ENCODE data around the gene SNAI3. TPM values are rescaled to one million over a fixed set of nuclear protein-coding genes. Genes with fewer than 3 reads are reported as not detected.
"Not testable (repeated sequence)": the region's sequence is repeated elsewhere in the genome, so short reads cannot be mapped to it uniquely, and the experiment has no call there.

Gene SNAI3
- total RNA-seq, 1 experiment from 2014 or later: 9.1 TPM

DNA sequence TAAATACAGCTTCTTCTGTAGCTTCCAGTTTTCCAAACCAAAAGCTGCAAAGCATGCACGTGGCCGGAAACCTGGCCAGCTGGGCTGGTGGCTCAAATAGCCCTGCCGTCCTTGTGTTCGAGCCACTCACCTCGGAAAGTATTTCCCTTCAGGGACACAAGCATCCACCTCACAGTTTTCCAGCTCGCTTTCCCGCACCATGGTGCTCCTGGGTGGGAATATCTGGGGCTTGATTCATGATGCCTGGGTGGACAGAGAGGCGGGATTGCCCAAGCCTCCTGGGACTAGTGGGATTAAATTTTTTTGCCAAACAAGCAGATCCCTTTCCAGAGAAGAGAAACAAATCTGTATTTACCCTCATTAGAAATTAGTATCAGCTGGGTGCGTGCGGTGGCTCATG lies 16.3 kb downstream of the SNAI3 start:
- H3K4me3 Mint-ChIP-seq: no peak overlapping the region
- H3K36me3 Mint-ChIP-seq: peaks cover 12% of the 10 kb centered on the region
- DNase-seq (ENCODE audit: low spot score): no peak
- peaks cover 4% of the 10 kb centered on the region for H3K4me1 Mint-ChIP-seq
- H3K27me3 Mint-ChIP-seq (ENCODE audit: low read depth): no peaks in the 10 kb centered on the region
- POLR2A ChIA-PET: interaction anchor here (1.0 kb wide), 1 partner anchor 7 kb away, joined by 3 read pairs; the partner anchor contains the start of gene MVD
- TF ChIP-seq ZNF423 (CRISPR knock-in tag; IDR thresholded peaks at IDR 0.05) (no peak), KAT7 (CRISPR knock-in tag; IDR thresholded peaks at IDR 0.05; ENCODE audit: borderline replicate concordance) (no peak), TEAD1 (CRISPR knock-in tag; IDR thresholded peaks at IDR 0.05) (no peak), FOXP1 (CRISPR knock-in tag; IDR thresholded peaks at IDR 0.05; ENCODE audit: borderline replicate concordance) (no peak), ZNF138 (CRISPR knock-in tag; conservative IDR thresholded peaks at IDR 0.05) (no peak), MXD4 (CRISPR knock-in tag; IDR thresholded peaks at IDR 0.05; ENCODE audit: borderline replicate concordance) (no peak), NFATC4 (CRISPR knock-in tag; IDR thresholded peaks at IDR 0.05) (no peak), NR2C2 (CRISPR knock-in tag; IDR thresholded peaks at IDR 0.05) (no peak), TP53 (CRISPR knock-in tag; IDR thresholded peaks at IDR 0.05) (no peak)
- TF ChIP-seq, protein P1, sequence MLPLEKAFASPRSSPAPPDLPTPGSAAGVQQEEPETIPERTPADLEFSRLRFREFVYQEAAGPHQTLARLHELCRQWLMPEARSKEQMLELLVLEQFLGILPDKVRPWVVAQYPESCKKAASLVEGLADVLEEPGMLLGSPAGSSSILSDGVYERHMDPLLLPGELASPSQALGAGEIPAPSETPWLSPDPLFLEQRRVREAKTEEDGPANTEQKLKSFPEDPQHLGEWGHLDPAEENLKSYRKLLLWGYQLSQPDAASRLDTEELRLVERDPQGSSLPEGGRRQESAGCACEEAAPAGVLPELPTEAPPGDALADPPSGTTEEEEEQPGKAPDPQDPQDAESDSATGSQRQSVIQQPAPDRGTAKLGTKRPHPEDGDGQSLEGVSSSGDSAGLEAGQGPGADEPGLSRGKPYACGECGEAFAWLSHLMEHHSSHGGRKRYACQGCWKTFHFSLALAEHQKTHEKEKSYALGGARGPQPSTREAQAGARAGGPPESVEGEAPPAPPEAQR (CRISPR knock-in tag; IDR thresholded peaks at IDR 0.05): no peak
- TF ChIP-seq, protein P2, sequence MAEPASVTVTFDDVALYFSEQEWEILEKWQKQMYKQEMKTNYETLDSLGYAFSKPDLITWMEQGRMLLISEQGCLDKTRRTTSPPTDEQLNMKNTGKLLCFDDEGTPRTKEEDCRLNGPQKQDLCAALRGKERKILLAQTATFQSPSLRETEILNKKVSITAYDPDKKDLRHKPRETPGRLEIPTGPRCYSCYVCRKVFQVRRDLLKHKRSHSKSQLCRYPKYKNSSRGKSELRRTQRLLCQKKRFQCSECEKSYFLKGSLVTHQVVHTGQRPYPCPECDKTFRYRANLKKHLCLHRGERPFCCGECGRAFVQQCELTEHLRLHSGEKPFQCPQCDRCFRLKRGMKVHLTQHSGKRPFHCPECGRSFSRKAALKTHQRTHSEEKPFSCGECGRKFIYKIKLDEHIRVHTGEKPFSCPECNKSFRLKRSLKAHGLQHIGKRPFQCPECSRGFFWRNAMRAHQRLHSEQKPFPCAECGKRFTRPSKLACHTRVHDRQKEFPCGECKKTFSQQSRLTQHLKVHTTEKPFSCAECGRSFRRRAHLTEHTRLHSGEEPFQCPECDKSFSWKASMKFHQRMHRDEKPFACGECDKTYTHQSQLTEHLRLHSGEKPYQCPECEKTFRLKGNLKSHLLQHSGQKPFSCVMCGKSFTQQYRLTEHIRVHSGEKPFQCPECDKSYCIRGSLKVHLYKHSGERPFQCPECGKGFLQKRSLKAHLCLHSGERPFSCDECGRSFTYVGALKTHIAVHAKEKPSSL (CRISPR knock-in tag; conservative IDR thresholded peaks at IDR 0.05): no peak
- TF ChIP-seq, protein P3, sequence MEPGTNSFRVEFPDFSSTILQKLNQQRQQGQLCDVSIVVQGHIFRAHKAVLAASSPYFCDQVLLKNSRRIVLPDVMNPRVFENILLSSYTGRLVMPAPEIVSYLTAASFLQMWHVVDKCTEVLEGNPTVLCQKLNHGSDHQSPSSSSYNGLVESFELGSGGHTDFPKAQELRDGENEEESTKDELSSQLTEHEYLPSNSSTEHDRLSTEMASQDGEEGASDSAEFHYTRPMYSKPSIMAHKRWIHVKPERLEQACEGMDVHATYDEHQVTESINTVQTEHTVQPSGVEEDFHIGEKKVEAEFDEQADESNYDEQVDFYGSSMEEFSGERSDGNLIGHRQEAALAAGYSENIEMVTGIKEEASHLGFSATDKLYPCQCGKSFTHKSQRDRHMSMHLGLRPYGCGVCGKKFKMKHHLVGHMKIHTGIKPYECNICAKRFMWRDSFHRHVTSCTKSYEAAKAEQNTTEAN (CRISPR knock-in tag; IDR thresholded peaks at IDR 0.05): no peak
- CTCF ChIA-PET: interaction anchor here (1.7 to 8.4 kb wide), 3 partner anchors 10 to 37 kb away, joined by 3 to 111 read pairs (median 8); partner anchors contain the start of gene SNAI3
- no peak for ATAC-seq
- peaks cover 7% of the 10 kb centered on the region for H3K9me3 Mint-ChIP-seq
- H3K27ac Mint-ChIP-seq: no peak overlapping the region

DNA sequence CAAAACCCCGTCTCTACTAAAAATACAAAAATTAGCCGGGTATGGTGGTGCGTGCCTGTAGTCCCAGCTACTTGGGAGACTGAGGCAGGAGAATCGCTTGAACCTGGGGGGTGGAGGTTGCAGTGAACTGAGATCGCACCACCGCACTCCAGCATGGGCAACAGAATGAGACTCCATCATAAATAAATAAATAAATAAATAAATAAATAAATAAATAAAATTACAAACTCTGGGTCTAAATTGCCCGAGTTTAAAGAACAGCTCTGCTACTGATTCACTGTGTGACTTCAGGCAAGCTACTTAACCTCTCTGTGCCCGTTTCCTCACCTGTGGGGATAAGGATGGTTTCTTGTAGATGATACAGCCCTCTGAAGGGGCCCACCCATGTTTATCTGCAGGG lies 16.8 kb downstream of the SNAI3 start:
- ATAC-seq; H3K4me3 Mint-ChIP-seq; H3K27ac Mint-ChIP-seq; DNase-seq (ENCODE audit: low spot score); H3K4me1 Mint-ChIP-seq; H3K27me3 Mint-ChIP-seq (ENCODE audit: low read depth); H3K9me3 Mint-ChIP-seq; POLR2A ChIA-PET: not testable (repeated sequence)
- CTCF ChIA-PET: interaction anchor here (2.1 to 8.4 kb wide), 2 partner anchors 11 to 18 kb away, joined by 8 to 111 read pairs; partner anchors contain the start of gene SNAI3
- H3K36me3 Mint-ChIP-seq: peaks cover 12% of the 10 kb centered on the region

DNA sequence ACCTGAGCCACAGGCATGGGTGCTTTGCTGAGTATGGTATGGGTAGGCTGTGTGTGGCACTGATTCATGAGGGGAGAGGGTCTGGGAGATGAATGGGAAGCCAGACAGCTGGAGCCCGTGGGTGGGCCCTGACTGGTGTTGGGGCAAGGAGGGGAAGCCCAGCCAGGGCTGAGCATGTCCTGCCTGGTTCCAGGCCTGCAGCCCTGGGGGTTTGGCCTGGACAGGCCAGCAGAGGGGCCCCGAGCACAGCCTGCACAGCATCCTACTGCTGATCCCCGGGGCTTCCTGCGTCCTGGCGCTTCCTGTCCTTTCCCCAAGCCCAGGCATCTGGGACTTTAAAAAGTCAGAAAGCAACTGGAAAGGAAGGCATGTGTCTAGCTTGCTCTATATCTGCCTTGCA lies 18.8 kb downstream of the SNAI3 start:
- Mint-ChIP-seq H3K36me3 (peaks cover 12% of the 10 kb centered on the region), H3K4me3 (no peak overlapping the region), H3K9me3 (peaks cover 7% of the 10 kb centered on the region), H3K4me1 (peaks cover 5% of the 10 kb centered on the region), H3K27me3 (ENCODE audit: low read depth) (no peaks in the 10 kb centered on the region; the same call in 1 of the 2 replicates), H3K27ac (peak overlapping the region; percentile 91; the same call in 1 of the 2 replicates)
- no peak for ATAC-seq
- DNase-seq (ENCODE audit: low spot score): no peak
- POLR2A ChIA-PET: no interaction called here
- CTCF ChIA-PET: interaction anchor here (1.1 to 1.6 kb wide), 3 partner anchors 15 to 70 kb away, joined by 3 to 7 read pairs (median 4); no protein-coding TSS in a partner anchor
- TF ChIP-seq ATF1 (CRISPR knock-in tag; IDR thresholded peaks at IDR 0.05) (no peak), ZNF416 (CRISPR knock-in tag; IDR thresholded peaks at IDR 0.05) (no peak)
- TF ChIP-seq, protein P4, sequence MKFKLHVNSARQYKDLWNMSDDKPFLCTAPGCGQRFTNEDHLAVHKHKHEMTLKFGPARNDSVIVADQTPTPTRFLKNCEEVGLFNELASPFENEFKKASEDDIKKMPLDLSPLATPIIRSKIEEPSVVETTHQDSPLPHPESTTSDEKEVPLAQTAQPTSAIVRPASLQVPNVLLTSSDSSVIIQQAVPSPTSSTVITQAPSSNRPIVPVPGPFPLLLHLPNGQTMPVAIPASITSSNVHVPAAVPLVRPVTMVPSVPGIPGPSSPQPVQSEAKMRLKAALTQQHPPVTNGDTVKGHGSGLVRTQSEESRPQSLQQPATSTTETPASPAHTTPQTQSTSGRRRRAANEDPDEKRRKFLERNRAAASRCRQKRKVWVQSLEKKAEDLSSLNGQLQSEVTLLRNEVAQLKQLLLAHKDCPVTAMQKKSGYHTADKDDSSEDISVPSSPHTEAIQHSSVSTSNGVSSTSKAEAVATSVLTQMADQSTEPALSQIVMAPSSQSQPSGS (CRISPR knock-in tag; IDR thresholded peaks at IDR 0.05; ENCODE audit: borderline replicate concordance, low read depth): no peak
- TF ChIP-seq, protein P5, sequence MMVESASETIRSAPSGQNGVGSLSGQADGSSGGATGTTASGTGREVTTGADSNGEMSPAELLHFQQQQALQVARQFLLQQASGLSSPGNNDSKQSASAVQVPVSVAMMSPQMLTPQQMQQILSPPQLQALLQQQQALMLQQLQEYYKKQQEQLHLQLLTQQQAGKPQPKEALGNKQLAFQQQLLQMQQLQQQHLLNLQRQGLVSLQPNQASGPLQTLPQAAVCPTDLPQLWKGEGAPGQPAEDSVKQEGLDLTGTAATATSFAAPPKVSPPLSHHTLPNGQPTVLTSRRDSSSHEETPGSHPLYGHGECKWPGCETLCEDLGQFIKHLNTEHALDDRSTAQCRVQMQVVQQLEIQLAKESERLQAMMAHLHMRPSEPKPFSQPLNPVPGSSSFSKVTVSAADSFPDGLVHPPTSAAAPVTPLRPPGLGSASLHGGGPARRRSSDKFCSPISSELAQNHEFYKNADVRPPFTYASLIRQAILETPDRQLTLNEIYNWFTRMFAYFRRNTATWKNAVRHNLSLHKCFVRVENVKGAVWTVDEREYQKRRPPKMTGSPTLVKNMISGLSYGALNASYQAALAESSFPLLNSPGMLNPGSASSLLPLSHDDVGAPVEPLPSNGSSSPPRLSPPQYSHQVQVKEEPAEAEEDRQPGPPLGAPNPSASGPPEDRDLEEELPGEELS (CRISPR knock-in tag; IDR thresholded peaks at IDR 0.05): no peak
- TF ChIP-seq, protein P6, sequence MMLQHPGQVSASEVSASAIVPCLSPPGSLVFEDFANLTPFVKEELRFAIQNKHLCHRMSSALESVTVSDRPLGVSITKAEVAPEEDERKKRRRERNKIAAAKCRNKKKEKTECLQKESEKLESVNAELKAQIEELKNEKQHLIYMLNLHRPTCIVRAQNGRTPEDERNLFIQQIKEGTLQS (CRISPR knock-in tag; conservative IDR thresholded peaks at IDR 0.05): no peak
- TF ChIP-seq, protein P7, sequence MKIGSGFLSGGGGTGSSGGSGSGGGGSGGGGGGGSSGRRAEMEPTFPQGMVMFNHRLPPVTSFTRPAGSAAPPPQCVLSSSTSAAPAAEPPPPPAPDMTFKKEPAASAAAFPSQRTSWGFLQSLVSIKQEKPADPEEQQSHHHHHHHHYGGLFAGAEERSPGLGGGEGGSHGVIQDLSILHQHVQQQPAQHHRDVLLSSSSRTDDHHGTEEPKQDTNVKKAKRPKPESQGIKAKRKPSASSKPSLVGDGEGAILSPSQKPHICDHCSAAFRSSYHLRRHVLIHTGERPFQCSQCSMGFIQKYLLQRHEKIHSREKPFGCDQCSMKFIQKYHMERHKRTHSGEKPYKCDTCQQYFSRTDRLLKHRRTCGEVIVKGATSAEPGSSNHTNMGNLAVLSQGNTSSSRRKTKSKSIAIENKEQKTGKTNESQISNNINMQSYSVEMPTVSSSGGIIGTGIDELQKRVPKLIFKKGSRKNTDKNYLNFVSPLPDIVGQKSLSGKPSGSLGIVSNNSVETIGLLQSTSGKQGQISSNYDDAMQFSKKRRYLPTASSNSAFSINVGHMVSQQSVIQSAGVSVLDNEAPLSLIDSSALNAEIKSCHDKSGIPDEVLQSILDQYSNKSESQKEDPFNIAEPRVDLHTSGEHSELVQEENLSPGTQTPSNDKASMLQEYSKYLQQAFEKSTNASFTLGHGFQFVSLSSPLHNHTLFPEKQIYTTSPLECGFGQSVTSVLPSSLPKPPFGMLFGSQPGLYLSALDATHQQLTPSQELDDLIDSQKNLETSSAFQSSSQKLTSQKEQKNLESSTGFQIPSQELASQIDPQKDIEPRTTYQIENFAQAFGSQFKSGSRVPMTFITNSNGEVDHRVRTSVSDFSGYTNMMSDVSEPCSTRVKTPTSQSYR (CRISPR knock-in tag; IDR thresholded peaks at IDR 0.05): no peak
